Stimulated activated memory B cell treated with anti-CD40 and anti-IgM and Interleukin-4, amounts not matched to agents 10 μg/mL and 1 μg/mL and 100 μg/mL, for 72 hours (primary cell): ENCODE data around the gene OCRL.
"Not testable (repeated sequence)": the region's sequence is repeated elsewhere in the genome, so short reads cannot be mapped to it uniquely, and the experiment has no call there.

Experiments
- ATAC-seq: fragments of 150-1000 bp; cut with Tn5 transposase; 2 replicates; pipeline ENCODE4 v1.10.0; 2021
- H3K27ac Mint-ChIP-seq: one replicate; pipeline ENCODE4 v1.8.0; 2022; ENCODE audit warnings: mild to moderate bottlenecking, mixed read lengths
- H3K27me3 Mint-ChIP-seq: one replicate; pipeline ENCODE4 v1.8.0; 2022; ENCODE audit warnings: mixed read lengths
- H3K36me3 Mint-ChIP-seq: one replicate; pipeline ENCODE4 v1.8.0; 2022; ENCODE audit warnings: mixed read lengths
- H3K4me1 Mint-ChIP-seq: one replicate; pipeline ENCODE4 v1.8.0; 2022; ENCODE audit warnings: mixed read lengths
- H3K4me3 Mint-ChIP-seq: one replicate; pipeline ENCODE4 v1.8.0; 2022; ENCODE audit warnings: mild to moderate bottlenecking, moderate library complexity, mixed read lengths
- H3K9me3 Mint-ChIP-seq: one replicate; pipeline ENCODE4 v1.8.0; 2022; ENCODE audit warnings: mixed read lengths

OCRL gene

GRCh38 chrX:129559783-129560182 is 19.7 kb downstream of the OCRL start:
- H3K27ac Mint-ChIP-seq, result no peak overlapping the region
- no peak for ATAC-seq
- H3K36me3 Mint-ChIP-seq, result peaks cover 27% of the 10 kb centered on the region
- no peaks in the 10 kb centered on the region for H3K9me3 Mint-ChIP-seq
- no peaks in the 10 kb centered on the region for H3K27me3 Mint-ChIP-seq
- no peaks in the 10 kb centered on the region for H3K4me1 Mint-ChIP-seq
- H3K4me3 Mint-ChIP-seq, result no peak overlapping the region

DNA sequence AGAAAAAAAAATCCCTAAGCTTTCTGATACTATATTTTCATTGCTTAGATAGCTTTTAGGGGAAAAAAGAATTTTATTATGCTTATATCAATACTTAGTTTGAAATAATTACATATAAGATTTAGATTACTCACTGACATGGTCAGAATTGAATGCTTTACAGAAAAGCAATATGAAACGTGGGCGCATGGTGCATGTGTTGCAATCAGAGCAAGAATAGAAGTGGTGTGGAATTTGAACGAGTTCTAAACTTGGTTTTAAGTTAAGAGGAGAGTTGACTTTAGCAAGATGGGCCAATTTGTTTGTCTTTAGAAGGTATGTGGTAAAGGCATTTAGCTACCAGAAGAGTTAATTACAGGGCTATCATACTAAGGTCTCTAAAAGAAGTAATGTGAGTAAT is 21.4 kb downstream of the OCRL start:
- Mint-ChIP-seq H3K9me3 (no peaks in the 10 kb centered on the region), H3K27me3 (no peaks in the 10 kb centered on the region), H3K36me3 (peaks cover 36% of the 10 kb centered on the region), H3K4me3 (no peak overlapping the region), H3K27ac (no peak overlapping the region), H3K4me1 (peaks cover 11% of the 10 kb centered on the region)
- ATAC-seq, result no peak

DNA sequence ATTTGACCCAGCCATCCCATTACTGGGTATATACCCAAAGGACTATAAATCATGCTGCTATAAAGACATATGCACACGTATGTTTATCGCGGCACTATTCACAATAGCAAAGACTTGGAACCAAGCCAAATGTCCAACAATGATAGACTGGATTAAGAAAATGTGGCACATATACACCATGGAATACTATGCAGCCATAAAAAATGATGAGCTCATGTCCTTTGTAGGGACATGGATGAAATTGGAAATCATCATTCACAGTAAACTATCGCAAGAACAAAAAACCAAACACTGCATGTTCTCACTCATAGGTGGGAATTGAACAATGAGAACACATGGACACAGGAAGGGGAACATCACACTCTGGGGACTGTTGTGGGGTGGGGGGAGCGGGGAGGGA is 24.3 kb downstream of the OCRL start:
- Mint-ChIP-seq H3K4me1 (peaks cover 11% of the 10 kb centered on the region), H3K36me3 (peaks cover 45% of the 10 kb centered on the region)
- ATAC-seq, H3K27me3 Mint-ChIP-seq, H3K27ac Mint-ChIP-seq, H3K4me3 Mint-ChIP-seq, H3K9me3 Mint-ChIP-seq: not testable (repeated sequence)

DNA sequence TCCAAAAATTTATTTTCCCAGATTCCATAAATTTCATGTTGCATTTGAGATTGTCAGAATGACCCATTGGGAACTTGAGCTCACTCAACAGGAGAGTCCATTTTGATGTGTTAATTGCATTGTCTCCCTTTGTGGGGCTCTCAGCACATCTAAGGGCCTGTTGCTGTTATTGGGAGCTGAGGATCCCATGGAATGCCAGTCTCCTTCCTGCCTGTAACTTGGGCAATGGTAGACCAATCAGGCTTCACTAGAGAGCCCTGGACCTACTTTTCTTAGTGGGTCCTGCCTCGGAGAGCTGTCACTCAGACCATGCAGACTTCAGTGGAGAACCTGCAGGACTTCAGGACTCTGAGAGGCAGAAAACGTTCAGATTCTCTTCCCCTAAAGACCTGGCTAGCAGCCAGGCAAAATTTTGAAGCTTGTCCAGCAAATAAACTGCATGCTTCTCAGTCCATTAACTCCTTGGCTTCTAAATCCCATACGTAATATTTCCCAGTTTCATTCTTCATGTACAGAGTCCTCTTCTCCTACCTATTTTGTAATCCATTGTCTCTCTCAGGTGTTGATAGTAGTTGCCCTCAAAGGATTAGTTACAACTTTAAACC is 25.1 kb downstream of the OCRL start:
- no peaks in the 10 kb centered on the region for H3K9me3 Mint-ChIP-seq
- H3K36me3 Mint-ChIP-seq, result peaks cover 40% of the 10 kb centered on the region
- no peak overlapping the region for H3K27ac Mint-ChIP-seq
- ATAC-seq, result no peak
- H3K4me1 Mint-ChIP-seq, result peaks cover 11% of the 10 kb centered on the region
- H3K27me3 Mint-ChIP-seq, result no peaks in the 10 kb centered on the region
- H3K4me3 Mint-ChIP-seq, result no peak overlapping the region

DNA sequence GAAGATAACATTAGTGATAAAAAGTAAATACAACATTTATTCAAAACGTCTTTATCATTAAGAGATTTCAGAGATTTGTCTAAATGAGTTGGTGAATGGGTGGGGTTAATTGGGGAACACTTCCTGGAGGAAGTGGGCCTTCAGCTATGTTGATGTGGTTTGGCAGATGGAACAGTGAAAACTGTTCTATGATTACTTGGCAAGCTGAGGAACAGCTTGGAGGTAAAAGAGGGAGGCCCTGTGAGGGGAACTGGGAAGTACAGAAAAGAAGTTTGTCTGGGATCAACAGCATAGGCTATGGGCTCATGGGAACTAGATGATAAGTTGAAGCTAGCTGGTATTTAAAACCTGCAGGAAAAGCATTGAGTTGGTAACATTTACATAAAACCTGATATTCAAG is 26.0 kb downstream of the OCRL start:
- H3K9me3 Mint-ChIP-seq, result no peaks in the 10 kb centered on the region
- no peak for ATAC-seq
- peaks cover 42% of the 10 kb centered on the region for H3K36me3 Mint-ChIP-seq
- H3K4me3 Mint-ChIP-seq, result no peak overlapping the region
- H3K27me3 Mint-ChIP-seq, result no peaks in the 10 kb centered on the region
- H3K27ac Mint-ChIP-seq, result no peak overlapping the region
- H3K4me1 Mint-ChIP-seq, result peaks cover 11% of the 10 kb centered on the region

DNA sequence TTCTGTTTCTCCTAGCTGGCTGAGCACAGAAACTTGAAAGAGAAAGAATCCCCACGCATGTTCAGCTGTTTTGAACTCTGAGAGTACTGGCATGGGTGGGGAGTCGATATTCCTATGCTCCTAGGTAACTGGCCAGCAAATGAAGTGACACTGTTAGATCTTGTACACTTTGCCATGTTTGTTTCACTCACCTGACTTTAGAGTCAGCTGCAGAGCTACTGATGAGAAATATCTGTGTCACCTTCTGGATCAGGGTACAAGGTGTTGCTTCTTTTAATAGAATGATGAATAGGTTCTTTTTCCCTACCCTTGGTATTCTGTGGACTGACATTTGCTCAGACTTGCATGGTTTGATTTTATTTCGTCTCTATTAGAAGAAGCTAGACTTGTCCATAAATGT is 28.3 kb downstream of the OCRL start:
- no peak for ATAC-seq
- peaks cover 27% of the 10 kb centered on the region for H3K36me3 Mint-ChIP-seq
- no peak overlapping the region for H3K4me3 Mint-ChIP-seq
- H3K9me3 Mint-ChIP-seq, result no peaks in the 10 kb centered on the region
- no peaks in the 10 kb centered on the region for H3K27me3 Mint-ChIP-seq
- no peak overlapping the region for H3K27ac Mint-ChIP-seq
- peaks cover 11% of the 10 kb centered on the region for H3K4me1 Mint-ChIP-seq

GRCh38 chrX:129572422-129572821 is 32.4 kb downstream of the OCRL start:
- H3K4me3 Mint-ChIP-seq, result no peak overlapping the region
- H3K9me3 Mint-ChIP-seq, result no peaks in the 10 kb centered on the region
- no peak for ATAC-seq
- H3K27ac Mint-ChIP-seq, result no peak overlapping the region
- no peaks in the 10 kb centered on the region for H3K4me1 Mint-ChIP-seq
- no peaks in the 10 kb centered on the region for H3K27me3 Mint-ChIP-seq
- peaks cover 31% of the 10 kb centered on the region for H3K36me3 Mint-ChIP-seq

- not testable (repeated sequence) for H3K9me3 Mint-ChIP-seq, H3K4me3 Mint-ChIP-seq, H3K27me3 Mint-ChIP-seq, ATAC-seq, H3K27ac Mint-ChIP-seq, H3K4me1 Mint-ChIP-seq
- H3K36me3 Mint-ChIP-seq, result peaks cover 23% of the 10 kb centered on the region
These were observed 33.6 kb downstream of the OCRL start for GRCh38 chrX:129573652-129574051.

DNA sequence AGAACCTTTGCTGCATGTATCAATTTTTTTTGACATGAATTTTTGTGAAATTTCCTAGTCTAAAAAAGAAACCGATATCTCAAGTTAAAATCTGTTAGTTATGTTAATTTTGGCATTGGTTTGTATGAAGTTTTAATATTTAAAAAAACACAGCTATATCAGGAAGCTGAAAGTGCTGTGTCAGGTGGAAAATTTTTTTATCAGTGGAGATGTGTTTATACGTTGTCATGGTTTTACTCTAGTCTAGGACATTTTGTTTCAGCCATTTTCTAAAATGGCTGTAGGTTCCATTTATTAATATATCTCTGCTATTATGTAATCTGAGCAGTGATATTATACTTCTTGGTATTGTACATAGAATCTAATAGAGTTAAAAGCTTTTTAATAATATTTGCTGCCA is 34.2 kb downstream of the OCRL start:
- Mint-ChIP-seq H3K4me3 (no peak overlapping the region), H3K36me3 (peaks cover 21% of the 10 kb centered on the region), H3K4me1 (no peaks in the 10 kb centered on the region), H3K27ac (no peak overlapping the region), H3K9me3 (no peaks in the 10 kb centered on the region), H3K27me3 (no peaks in the 10 kb centered on the region)
- ATAC-seq, result no peak

- H3K27ac Mint-ChIP-seq, result no peak overlapping the region
- ATAC-seq, result no peak
- H3K27me3 Mint-ChIP-seq, result no peaks in the 10 kb centered on the region
- no peaks in the 10 kb centered on the region for H3K9me3 Mint-ChIP-seq
- H3K4me1 Mint-ChIP-seq, result no peaks in the 10 kb centered on the region
- peaks cover 27% of the 10 kb centered on the region for H3K36me3 Mint-ChIP-seq
- no peak overlapping the region for H3K4me3 Mint-ChIP-seq
These were observed 36.5 kb downstream of the OCRL start for GRCh38 chrX:129576539-129576938.

DNA sequence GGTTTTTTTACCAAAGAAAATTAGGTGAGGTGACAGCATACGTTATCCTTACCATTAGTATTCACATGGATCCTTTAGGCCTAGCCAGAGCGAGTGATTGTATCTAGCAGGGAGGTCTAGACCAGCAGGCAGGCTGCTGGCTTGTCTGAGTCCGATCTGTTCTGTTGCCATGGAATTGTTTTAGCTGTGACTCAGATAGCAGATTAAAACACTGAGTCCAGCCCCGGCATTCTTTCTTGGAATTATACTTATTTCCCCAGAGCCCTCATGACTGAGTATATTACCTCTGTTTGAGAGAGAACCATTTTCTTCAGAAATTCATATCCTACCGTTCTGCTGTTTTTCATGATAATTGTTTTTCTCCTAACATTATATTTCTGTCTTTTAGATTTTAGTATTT is 37.4 kb downstream of the OCRL start:
- no peaks in the 10 kb centered on the region for H3K4me1 Mint-ChIP-seq

DNA sequence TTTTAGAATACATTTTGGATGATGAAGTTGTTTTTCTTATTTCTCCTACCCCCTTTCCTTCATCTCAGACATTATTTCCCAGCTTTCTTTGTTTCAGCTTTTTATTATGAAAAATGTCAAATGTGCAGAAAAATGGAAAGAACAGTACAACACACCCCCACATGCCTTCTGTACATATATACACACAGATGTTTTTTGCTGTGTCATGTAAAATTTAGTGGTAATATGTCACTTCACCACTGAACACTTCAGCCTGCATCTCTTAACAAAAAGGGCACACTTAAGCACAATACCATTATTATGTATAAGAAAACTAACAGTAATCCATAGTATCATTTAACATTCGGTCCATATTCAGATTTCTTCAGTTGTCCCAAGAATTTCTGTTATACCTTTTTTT is 37.8 kb downstream of the OCRL start:
- no peak overlapping the region for H3K4me3 Mint-ChIP-seq
- H3K36me3 Mint-ChIP-seq, result peaks cover 33% of the 10 kb centered on the region
- no peak overlapping the region for H3K27ac Mint-ChIP-seq
- no peaks in the 10 kb centered on the region for H3K27me3 Mint-ChIP-seq
- H3K4me1 Mint-ChIP-seq, result no peaks in the 10 kb centered on the region
- no peak for ATAC-seq
- no peaks in the 10 kb centered on the region for H3K9me3 Mint-ChIP-seq

More for the DNA sequence above, 37.4 kb downstream of the OCRL start:
- Mint-ChIP-seq H3K27ac (no peak overlapping the region), H3K27me3 (no peaks in the 10 kb centered on the region), H3K36me3 (peaks cover 33% of the 10 kb centered on the region), H3K4me3 (no peak overlapping the region), H3K9me3 (no peaks in the 10 kb centered on the region)
- ATAC-seq, result no peak

- Mint-ChIP-seq H3K9me3 (no peaks in the 10 kb centered on the region), H3K27ac (no peak overlapping the region), H3K36me3 (peaks cover 21% of the 10 kb centered on the region)
These were observed 41.8 kb downstream of the OCRL start for GRCh38 chrX:129581904-129582303.

DNA sequence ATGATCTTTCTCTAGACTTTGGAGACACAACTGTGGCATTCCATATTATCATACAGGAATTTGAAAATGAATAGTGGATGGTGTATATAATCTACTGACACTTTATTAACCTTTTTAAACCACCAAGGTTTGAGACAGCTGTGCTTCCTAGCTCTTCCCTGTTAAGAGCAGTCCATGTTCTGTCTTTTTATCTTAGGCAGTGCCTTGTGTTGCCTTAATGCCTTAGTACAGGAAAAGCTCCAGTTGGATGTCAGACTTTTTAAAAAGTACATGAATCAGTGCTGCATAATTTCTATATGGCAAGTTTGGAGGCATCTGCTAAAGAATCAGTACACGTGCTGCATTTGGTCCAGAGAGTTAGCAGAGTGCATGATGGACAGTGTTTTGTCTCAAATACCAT is 45.1 kb downstream of the OCRL start:
- Mint-ChIP-seq H3K4me1 (no peaks in the 10 kb centered on the region), H3K4me3 (no peak overlapping the region), H3K9me3 (no peaks in the 10 kb centered on the region), H3K27ac (no peak overlapping the region), H3K27me3 (no peaks in the 10 kb centered on the region), H3K36me3 (peaks cover 23% of the 10 kb centered on the region)
- no peak for ATAC-seq

More at GRCh38 chrX:129581904-129582303, 41.8 kb downstream of the OCRL start:
- ATAC-seq, result no peak
- H3K4me1 Mint-ChIP-seq, result no peaks in the 10 kb centered on the region
- no peak overlapping the region for H3K4me3 Mint-ChIP-seq
- no peaks in the 10 kb centered on the region for H3K27me3 Mint-ChIP-seq

- H3K4me3 Mint-ChIP-seq, result no peak overlapping the region
- H3K4me1 Mint-ChIP-seq, result no peaks in the 10 kb centered on the region
- no peak overlapping the region for H3K27ac Mint-ChIP-seq
- no peaks in the 10 kb centered on the region for H3K9me3 Mint-ChIP-seq
- H3K36me3 Mint-ChIP-seq, result peaks cover 23% of the 10 kb centered on the region
- no peak for ATAC-seq
- no peaks in the 10 kb centered on the region for H3K27me3 Mint-ChIP-seq
These were observed 45.6 kb downstream of the OCRL start for GRCh38 chrX:129585691-129586090.

DNA sequence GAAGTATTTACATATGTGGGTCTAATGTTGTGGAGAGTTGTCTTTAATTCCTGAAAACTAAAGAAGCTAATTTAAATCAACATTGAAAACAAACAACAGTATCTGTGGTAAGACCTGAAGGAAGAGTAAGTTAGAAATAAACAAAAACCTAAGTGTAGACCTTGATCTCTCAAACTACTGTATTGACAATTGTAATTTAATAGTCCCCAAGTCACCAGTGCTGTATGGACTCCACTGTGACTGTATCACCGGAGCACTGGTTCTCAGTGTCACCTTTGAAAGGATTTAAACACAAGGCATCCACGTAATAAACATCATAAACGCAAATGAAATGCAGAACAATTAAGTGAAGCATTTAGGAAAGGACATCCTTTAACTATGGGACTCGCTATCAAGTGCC is 46.4 kb downstream of the OCRL start:
- Mint-ChIP-seq H3K27me3 (no peaks in the 10 kb centered on the region), H3K36me3 (peaks cover 23% of the 10 kb centered on the region), H3K9me3 (no peaks in the 10 kb centered on the region), H3K4me3 (no peak overlapping the region), H3K4me1 (no peaks in the 10 kb centered on the region), H3K27ac (no peak overlapping the region)
- ATAC-seq, result no peak

DNA sequence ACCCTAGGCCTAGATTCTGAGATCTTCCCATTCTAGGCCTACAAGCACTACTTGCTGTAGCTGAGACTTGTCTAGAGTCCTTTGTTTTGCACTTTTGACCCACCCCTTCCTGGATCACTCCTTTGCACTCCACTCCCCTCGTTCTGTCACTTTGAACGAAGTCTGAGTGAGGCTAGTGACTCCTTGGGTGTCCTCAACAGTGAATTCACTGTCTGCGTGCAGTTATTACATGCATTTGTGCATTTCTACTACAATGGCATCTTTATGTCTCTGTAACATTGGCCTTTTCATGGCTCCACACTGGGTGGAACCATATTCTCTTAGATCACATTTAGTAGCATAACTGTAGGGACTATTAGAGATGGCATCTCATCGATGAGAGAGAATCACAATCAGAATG is 50.5 kb downstream of the OCRL start:
- peaks cover 16% of the 10 kb centered on the region for H3K36me3 Mint-ChIP-seq
- H3K27me3 Mint-ChIP-seq, result no peaks in the 10 kb centered on the region
- H3K4me1 Mint-ChIP-seq, result no peaks in the 10 kb centered on the region
- ATAC-seq, result no peak
- no peaks in the 10 kb centered on the region for H3K9me3 Mint-ChIP-seq
- no peak overlapping the region for H3K4me3 Mint-ChIP-seq
- no peak overlapping the region for H3K27ac Mint-ChIP-seq
